ENCODE results near the gene RFX5.

Gene RFX5

DNA sequence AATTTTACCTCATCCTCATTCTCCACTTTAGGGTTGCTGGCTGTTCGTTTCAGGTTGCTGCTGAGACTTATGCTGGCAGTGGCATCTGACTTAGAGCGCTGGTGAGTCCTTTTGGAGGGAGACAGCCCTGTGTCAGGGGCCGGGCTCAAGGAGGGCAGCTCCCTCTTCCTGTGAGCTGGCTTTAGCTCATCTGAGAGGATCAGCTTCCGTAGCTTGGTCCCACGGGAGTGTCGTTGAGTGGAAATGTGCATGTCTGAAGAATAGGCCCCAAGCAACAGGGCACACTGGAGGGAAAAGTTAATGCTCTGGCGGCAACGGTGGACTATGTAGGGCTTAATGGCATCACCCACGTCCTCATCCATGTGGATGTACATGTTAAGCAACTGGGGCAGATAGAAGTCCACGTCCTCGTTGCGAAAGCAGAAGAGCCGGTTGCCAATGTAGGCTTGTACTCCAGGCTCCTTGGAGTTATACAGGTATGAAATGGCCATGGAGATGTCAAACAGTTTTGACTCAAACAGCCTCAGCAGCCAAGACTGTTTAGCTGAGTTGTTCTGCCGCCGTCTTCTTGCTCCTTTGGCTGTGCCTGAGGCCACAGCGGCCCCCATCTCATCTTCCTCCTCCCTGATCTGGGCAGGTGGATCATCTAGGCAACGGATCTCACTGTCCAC lies 31.4 kb downstream of the RFX5 start:
- no peak for DNase-seq

DNA sequence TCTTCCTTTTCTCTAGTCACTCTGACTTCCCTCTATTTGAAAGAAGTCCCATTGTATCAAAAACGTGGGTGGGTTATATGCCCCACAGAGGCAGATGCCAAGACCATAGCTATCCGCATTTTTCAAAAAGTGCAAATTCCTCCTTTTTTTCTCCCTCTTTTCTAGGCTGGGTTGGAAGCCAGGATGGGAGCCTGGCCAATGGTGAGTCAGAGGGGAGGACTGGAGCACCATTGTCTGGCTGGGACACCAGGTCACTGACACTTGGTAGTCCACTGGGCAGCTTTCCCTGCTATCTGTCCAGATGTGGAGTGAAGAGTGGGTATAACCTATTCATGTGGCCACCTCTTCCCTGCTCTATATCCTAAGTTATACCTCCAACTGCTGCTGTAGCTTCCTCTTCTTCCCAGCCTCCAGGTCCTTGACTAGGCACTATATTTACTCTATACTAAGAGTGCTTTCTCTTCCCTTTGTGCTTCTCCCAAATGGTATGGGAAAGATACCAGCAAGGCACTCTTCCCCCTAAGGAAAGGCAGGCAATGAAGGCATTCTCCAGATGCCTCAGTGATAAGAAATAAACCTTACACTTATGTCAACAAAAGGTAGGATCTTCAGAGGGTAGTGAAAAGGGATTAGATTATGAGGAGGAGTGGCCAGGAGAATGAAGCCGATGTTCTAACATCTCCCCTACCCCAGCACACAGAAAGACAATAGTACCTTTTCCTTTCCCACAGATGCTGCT lies 32.7 kb downstream of the RFX5 start:
- DNase-seq = no peak

DNA sequence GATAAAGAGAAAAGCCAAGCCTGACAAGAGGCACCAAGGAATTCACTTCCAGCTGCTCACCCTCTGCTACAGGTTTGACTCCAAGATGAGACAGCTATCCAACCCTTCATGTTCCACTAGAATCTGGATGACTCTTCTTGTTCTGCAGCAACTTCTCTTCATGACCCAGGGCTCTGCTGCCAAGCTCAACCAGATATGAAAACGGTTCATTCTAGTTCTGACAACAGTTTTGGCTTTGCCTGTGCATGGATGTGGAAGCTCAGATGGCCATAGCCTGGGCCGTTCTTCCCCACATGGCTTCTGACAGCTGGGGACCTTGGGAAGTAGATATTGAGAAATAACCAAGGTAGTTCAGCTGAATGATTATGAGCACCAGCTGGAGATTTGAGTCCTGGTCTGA lies 33.6 kb downstream of the RFX5 start:
- DNase-seq = no peak

DNA sequence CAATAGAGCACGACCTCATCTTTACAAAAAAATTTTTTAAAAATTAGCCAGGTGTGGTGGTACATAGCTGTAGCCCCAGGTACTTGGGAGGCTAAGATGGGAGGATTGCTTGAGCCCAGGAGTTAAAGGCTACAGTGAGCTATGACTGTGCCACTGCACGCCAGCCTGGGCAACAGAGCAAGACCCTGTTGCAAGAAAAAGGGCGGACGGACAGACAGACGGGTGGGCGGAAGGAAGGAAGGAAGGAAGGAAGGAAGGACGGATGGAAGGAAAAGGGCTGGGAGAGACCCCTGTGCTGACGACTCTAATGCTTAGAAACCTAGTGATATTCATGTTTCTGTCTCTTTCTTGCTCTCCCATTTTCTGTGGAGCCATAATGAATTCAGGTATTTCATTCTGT lies 34.2 kb downstream of the RFX5 start:
- DNase-seq = no peak

DNA sequence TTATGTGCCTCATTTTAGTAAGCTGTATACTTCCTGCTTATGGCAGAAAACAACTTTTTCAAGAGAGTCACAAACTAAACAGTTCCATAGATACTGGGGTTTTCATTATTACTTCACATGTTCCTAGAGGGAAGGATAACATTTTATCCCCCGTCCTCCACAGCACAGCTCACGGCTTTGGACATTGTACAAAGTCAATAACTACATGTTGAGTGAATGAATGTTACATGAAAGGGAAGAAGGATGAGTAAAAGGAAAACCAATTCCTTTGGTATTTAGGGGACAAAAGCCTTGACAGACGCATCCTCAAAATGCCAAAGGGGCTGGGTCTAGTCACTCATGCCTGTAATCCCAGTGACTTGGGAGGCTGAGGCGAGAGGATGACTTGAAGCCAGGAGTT lies 34.6 kb downstream of the RFX5 start:
- no peak for DNase-seq

DNA sequence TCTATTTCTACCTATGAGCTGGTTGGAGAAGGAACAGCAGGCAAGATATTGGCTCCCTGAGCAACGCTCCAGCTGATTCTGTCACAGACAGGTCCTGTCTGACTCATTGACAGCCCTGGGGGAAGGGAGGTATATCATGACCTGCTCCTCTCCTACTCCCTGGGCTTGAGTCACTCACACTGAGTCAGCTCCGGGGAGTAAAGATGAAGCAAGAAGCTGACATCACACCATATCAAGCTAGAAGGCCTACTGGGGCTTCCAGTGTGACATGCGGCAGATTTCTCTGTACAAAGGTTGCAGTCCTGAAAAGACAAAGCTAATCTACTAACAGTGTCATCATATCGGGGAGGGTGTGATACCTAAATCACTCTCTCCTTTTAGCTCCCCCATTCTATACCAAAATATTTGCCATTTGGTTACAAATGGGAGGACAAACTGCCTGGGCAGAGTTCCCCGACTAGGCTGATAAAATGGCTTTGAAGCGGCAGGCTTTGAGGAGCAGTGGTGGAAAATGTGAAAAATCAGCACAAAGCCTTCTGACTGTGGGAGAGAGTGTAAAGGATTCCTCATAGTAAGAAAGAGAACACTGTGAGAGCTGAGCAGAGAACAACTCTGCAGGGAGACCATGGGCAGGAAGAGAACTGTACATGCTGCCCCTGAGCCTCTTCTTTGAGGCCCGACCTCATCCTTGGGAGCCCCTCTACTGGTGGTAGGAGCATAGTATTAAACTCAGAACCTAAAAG lies 35.3 kb downstream of the RFX5 start:
- DNase-seq = peak; percentile 33 to 81

DNA sequence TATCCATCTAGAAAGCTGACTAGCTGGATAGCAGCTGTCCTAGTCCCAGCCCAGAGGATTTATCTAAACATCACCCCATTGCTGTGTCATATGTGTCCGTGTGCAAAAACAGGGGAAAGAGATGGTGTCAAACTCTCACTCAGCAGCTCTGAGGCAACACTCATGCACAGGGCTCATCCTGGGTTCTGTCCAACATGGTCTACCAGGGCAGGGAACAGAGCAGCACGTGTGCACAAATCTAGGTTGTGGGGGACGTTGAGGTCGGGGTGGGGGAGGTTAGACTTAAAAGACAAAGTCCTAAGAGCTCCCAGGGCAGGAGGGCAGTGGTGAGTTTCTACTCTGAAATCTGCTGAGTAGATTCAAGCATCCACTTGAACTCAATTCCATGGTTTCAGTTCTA lies 36.0 kb downstream of the RFX5 start:
- DNase-seq = no peak

DNA sequence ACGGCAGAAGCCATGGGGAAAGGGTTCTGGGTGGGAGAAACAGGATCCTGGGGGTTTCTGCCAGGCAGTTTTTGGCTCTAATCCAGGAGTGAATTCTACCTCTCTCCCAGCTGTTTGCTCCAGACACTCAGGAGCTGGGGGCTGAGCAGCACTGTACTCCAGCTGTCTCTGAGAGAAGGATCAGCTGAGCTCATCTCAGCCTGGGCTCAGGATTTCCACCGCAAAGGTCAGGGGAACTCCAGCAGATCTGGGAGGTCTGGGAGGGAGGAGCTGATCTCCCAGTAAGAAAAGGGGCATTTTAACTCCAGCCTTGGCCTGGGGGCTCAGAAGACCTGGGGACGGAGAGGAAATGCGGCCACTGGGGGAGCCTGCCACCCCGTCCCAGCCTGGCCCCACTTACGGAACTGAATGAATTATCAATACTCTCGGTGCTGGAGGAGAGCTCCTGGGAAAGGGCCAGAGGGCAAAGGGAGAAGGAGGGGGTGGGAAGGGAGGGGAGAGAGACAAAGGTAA lies 37.2 kb downstream of the RFX5 start:
- no peak for DNase-seq

DNA sequence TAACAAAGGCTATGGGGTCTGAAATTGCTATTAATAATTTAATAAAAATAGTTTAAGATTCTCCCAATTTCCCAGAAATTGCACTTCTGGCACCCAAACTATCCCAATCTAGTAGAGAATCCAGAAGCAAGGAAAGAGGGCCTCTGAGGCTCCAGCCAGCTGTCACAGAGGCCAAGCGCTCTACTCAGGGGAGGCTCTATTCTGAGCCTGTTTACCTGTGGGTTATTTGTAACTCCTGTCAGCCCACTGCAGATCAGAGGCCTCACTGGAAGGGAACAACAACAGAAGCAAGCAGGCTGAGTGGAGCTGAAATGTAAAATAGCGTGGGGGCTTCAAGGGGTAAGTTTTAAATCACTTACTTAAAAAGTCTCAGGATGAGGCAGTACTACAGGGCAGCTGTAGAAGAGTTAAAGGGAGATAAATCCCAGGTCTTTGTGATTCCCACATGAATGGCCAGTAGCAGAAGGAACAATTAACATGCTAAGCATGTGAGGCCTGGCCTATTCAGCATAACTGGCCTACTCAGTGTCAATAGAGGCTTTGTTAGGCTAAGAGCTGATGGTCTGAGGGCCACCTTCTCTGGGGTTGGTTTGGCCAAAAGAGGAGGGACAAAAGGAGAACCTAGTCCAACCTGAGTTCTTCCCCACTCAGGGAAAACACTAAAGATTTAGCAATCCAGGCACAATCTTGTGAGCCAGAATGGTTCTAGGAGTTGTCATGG lies 52.1 kb downstream of the RFX5 start:
- DNase-seq = no peak

DNA sequence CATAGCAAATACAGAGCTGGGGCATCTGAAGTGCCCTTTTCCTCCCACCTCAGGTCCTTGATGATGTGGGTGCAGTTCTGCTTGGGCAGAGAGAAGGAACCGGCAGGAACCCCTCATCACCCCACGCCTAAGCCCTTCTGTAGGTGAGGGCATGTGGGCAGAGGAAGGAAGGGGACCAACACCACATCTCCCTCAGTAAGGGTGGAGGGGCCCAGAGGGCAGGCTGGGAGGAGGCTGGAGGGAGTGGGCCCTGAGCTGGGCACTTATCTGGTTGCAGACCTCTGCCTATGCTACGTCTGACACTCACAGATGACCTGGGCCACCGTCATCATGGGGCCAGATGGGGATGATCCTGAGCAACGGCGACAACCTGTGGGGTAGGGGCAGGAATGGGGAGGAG lies 54.0 kb downstream of the RFX5 start:
- no peak for DNase-seq

DNA sequence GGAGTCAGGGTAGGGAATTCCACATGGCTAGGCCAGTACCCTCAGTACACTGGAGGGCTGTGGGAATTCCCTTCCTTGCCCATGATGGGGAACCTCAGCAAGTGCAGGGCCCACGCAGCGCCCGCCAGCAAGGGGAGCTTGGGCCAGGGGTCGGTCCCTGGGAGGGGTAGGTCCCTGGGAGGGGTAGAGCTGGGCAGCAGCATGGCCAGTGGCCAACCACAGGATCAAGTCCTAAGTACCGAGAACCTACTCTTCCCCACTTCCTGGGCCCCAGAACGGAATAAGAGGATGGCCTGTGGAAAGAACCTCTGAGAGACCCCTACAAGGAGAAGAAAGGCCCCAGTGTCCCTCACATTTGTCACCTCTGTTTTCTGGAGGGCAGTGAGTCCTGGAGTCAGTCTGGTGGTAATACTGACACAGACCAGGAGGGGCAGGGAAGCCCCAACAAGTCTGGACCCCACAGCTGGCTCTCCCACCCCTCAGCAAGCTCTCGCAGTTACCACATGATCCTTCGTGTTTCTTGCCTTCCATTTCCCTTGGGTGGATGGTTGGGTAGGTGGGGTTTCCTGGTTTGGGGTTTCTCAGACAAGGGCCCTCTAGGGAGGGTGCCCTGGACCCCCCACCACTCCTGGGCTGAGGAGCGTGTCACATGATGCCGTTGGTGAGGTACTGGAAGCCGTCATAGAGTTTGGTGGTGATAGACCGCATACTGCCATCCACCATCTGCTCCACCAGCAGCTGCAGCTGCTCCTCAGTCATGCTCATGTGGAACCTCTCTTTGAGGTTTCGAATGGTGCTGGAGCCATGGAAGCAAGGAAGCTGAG lies 54.6 kb downstream of the RFX5 start:
- peak; percentile 7 to 16 for DNase-seq

DNA sequence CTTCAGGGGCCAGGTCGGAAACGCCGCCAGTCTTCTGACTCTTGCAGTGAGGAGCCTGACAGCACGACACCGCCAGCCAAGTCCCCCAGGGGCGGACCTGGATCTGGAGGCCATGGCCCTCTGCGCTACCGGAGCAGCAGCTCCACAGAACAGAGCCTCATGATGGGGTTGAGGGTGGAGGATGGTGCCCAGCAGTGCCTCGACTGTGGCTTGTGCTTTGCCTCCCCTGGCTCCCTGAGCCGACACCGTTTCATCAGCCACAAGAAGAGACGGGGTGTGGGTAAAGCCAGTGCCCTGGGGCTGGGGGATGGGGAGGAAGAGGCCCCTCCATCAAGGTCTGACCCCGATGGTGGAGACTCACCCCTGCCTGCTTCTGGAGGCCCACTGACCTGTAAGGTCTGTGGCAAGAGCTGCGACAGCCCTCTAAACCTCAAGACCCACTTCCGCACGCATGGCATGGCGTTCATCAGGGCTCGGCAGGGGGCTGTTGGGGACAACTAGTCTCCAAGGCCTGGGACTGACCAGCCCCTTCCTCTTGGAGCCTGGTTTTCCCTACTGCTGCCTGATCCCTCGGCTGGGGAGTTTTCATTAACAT lies 56.2 kb downstream of the RFX5 start:
- no peak for DNase-seq

Data from CD4-positive, alpha-beta T cell treated with Interleukin-4 for 1 hour (primary cell).